Esophagus (tissue), 2 donors: ENCODE results near the gene C1orf159. TPM values are rescaled to one million over a fixed set of nuclear protein-coding genes. Genes with fewer than 3 reads are reported as not detected.
"Not testable (repeated sequence)": the region's sequence is repeated elsewhere in the genome, so short reads cannot be mapped to it uniquely, and the experiment has no call there.

Experiments used
- H3K27ac ChIP-seq, 2 donors: one replicate each; pipeline ENCODE4 v1.5.1; 2013; ENCODE audit warnings: low read depth in 2 of 2, mild to moderate bottlenecking in 2 of 2, inconsistent platforms in 1 of 2, low read length in 1 of 2, moderate library complexity in 1 of 2
- H3K27me3 ChIP-seq, 2 donors: one replicate each; pipeline ENCODE4 v1.6.1; 2013; ENCODE audit warnings: low read length in 2 of 2, control low read depth in 1 of 2, mild to moderate bottlenecking in 1 of 2; ENCODE audit not compliant: insufficient read depth in 2 of 2, control insufficient read depth in 1 of 2
- H3K36me3 ChIP-seq, 2 donors: one replicate each; pipeline ENCODE4 v1.6.1; 2013; ENCODE audit warnings: low read length in 1 of 2; ENCODE audit not compliant: control insufficient read depth in 2 of 2, insufficient read depth in 2 of 2
- H3K4me1 ChIP-seq, 2 donors: one replicate each; pipeline ENCODE4 v1.6.1; 2013; ENCODE audit warnings: low read length in 1 of 2; ENCODE audit not compliant: control insufficient read depth in 2 of 2, insufficient read depth in 2 of 2
- H3K4me3 ChIP-seq, 2 donors: one replicate each; pipeline ENCODE4 v1.5.1; 2013; ENCODE audit warnings: low read length in 2 of 2, mild to moderate bottlenecking in 2 of 2, low read depth in 1 of 2, moderate library complexity in 1 of 2
- H3K9me3 ChIP-seq, 2 donors: one replicate each; pipeline ENCODE4 v1.6.1; 2013; ENCODE audit warnings: mild to moderate bottlenecking in 2 of 2, low read depth in 1 of 2, low read length in 1 of 2, moderate library complexity in 1 of 2; ENCODE audit not compliant: control insufficient read depth in 2 of 2, insufficient read depth in 1 of 2
- WGBS, 2 donors: extraction: QIAGEN DNeasy Blood & Tissue Kit; methylation state at CpG; one replicate each; pipeline ENCODE4 v1.1.7; 2013; 5-methylcytosine and 5-hydroxymethylcytosine counted together
- polyA plus RNA-seq, 2 donors: library from polyadenylated mRNA; stranded (reverse); fragments of 200-250 nt; gene quantifications; one replicate each; pipeline ENCODE4 v1.2.3, GENCODE V29; 2013
- donor health status: healthy with polysubstance abuse.
- donor health status: Bipolar disorder and iron deficiency.

The C1orf159 gene
- polyA plus RNA-seq, 2 donors, result 13.0 to 27.5 TPM

- Histone ChIP-seq H3K27me3 (no peaks in the 10 kb centered on the region), H3K27ac (no peak overlapping the region), H3K4me1 (no peaks in the 10 kb centered on the region), H3K36me3 (no peaks in the 10 kb centered on the region), H3K4me3 (no peak overlapping the region), H3K9me3 (no peaks in the 10 kb centered on the region)
- 87 to 89% methylated on average over 4 of the region's 4 CpGs for WGBS, 2 donors
These were observed 16.2 kb downstream of the C1orf159 start for GRCh38 chr1:1099506-1100183.

GRCh38 chr1:1098681-1099421, 17.0 kb downstream of the C1orf159 start:
- Histone ChIP-seq H3K27me3 (no peaks in the 10 kb centered on the region), H3K4me1 (no peaks in the 10 kb centered on the region)
- WGBS, 2 donors, result 92% methylated on average over 18 of the region's 18 CpGs

GRCh38 chr1:1096136-1096535, 19.8 kb downstream of the C1orf159 start:
- not testable (repeated sequence) for H3K27ac ChIP-seq, H3K27me3 ChIP-seq, H3K9me3 ChIP-seq, H3K36me3 ChIP-seq, H3K4me3 ChIP-seq, H3K4me1 ChIP-seq
- 92 to 94% methylated on average over 5 of the region's 5 CpGs for WGBS, 2 donors

More at GRCh38 chr1:1098681-1099421, 17.0 kb downstream of the C1orf159 start:
- Histone ChIP-seq H3K27ac (no peak overlapping the region), H3K9me3 (no peaks in the 10 kb centered on the region), H3K4me3 (no peak overlapping the region), H3K36me3 (no peaks in the 10 kb centered on the region)

DNA sequence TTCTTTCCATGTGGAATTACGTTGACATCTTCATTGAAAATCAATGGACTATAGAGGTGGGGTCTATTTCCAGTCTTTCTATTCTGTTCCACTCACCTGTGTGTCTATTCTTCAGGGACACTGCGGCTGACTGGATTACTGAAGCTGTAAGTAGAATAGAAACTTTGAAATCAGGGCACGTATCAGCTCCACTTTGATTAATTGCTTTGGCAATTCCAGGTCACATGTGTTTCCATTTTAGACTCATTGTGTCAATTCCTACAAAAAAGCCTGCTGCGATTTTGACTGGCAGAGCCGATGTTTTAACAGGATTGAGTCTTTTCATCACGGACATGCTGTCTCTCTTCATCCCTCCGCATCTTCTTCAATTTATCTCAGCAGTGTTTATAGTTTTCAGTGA, 20.9 kb downstream of the C1orf159 start:
- H3K4me3 ChIP-seq, result no peak overlapping the region
- no peaks in the 10 kb centered on the region for H3K9me3 ChIP-seq
- 90 to 91% methylated on average over 7 of the region's 7 CpGs for WGBS, 2 donors
- no peaks in the 10 kb centered on the region for H3K4me1 ChIP-seq
- H3K36me3 ChIP-seq, result no peaks in the 10 kb centered on the region
- no peaks in the 10 kb centered on the region for H3K27me3 ChIP-seq
- no peak overlapping the region for H3K27ac ChIP-seq

DNA sequence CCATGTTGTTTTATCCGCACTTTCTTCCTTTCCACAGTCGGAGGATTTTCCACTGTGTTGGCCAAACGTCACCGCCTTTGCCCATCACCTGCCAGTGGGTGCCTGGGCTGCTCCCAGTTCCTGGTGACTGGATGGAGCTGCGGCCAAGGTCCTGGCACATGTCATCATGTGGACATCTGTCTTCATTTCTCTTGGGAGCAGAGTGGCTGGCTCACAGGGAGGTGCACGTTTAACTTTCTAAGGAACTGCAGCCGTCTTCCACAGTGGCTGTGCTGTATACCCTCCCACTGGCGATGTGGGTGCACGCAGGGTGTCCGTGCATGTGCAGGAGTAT, 22.3 kb downstream of the C1orf159 start:
- Histone ChIP-seq H3K27ac (no peak overlapping the region), H3K4me3 (no peak overlapping the region), H3K4me1 (no peaks in the 10 kb centered on the region), H3K9me3 (no peaks in the 10 kb centered on the region), H3K27me3 (no peaks in the 10 kb centered on the region), H3K36me3 (peaks cover 0 to 4% of the 10 kb centered on the region in 2 donors)
- 92% methylated on average over 10 of the region's 10 CpGs for WGBS, 2 donors

- no peaks in the 10 kb centered on the region for H3K27me3 ChIP-seq
- no peak overlapping the region for H3K4me3 ChIP-seq
- no peak overlapping the region for H3K27ac ChIP-seq
- H3K36me3 ChIP-seq, result peaks cover 0 to 4% of the 10 kb centered on the region in 2 donors
- H3K4me1 ChIP-seq, result no peaks in the 10 kb centered on the region
- 83 to 84% methylated on average over 14 of the region's 14 CpGs for WGBS, 2 donors
- no peaks in the 10 kb centered on the region for H3K9me3 ChIP-seq
These were observed 22.8 kb downstream of the C1orf159 start for GRCh38 chr1:1092894-1093609.

- peaks cover 0 to 4% of the 10 kb centered on the region in 2 donors for H3K36me3 ChIP-seq
- no peak overlapping the region for H3K27ac ChIP-seq
- H3K4me3 ChIP-seq, result no peak overlapping the region
- H3K27me3 ChIP-seq, result no peaks in the 10 kb centered on the region
- 95 to 97% methylated on average over 28 of the region's 28 CpGs for WGBS, 2 donors
- H3K4me1 ChIP-seq, result no peaks in the 10 kb centered on the region
- H3K9me3 ChIP-seq, result no peaks in the 10 kb centered on the region
These were observed 23.6 kb downstream of the C1orf159 start for GRCh38 chr1:1092149-1092855.

GRCh38 chr1:1091344-1092148, 24.3 kb downstream of the C1orf159 start:
- WGBS, 2 donors, result 94 to 97% methylated on average over 25 to 28 of the region's 28 CpGs
- H3K36me3 ChIP-seq, result peaks cover 0 to 5% of the 10 kb centered on the region in 2 donors
- H3K4me3 ChIP-seq, result no peak overlapping the region

More at GRCh38 chr1:1091344-1092148, 24.3 kb downstream of the C1orf159 start:
- Histone ChIP-seq H3K27me3 (no peaks in the 10 kb centered on the region), H3K4me1 (no peaks in the 10 kb centered on the region), H3K9me3 (no peaks in the 10 kb centered on the region), H3K27ac (no peak overlapping the region)
